Stimulated activated CD4-positive, alpha-beta T cell treated with anti-CD3 and anti-CD28 coated beads, Interleukin-4, amount 100 ng/mL, for 24 hours (primary cell): Measurements from ENCODE around the gene FREM1.
A peak's percentile ranks its signal among the peaks of the same experiment; 100 is the strongest.

Experiments used
- DNase-seq: peaks from one replicate; pipeline ENCODE4 v3.0.0-alpha.2; 2020

FREM1 gene

GRCh38 chr9:14811844-14812243 lies 98.4 kb downstream of the FREM1 start:
- DNase-seq: no peak

DNA sequence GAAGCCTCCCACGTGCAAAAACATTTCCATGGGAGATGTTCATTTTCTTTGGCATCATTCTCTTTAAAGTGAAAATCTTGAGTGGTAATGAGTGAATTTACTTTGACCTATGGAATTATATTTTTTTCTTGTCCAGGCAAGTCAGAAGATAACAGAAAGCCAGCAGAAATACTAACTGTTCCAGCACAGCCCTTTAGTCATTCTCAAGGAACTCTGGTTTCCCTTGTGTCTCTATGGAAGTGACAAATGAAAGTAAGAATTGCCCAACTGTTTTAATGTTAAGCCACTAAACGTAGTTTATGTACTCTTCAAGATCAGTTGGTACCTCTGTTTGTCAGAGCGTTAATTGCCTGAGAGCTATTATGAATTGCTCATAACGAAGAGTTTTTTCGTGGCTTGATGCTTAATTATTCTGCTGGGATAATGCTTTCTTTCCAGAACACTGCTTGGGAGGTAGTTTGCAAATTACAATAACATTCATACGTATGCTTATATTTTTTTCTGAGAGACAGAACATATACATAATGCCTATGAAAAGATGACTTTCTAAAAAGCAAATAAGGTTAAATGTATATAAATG lies 103.2 kb downstream of the FREM1 start:
- DNase-seq: no peak

DNA sequence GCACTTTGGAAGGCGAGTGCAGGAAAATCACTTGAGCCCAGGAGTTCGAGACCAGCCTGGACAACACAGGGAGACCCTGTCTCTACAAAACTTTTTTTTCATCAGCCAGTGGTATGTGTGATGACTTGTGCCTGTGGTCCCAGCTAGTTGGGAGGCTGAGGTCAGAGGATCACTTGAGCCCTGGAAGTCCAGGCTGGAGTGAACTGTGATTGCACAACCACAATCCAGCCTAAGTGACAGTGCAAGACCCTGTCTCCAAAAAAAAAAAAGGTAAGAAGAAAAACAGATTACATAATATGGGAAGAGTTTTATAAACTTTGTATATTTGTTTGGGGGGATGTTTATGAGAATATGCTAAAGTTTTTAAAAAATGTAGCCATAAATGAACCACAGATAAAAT lies 111.2 kb downstream of the FREM1 start:
- no peak for DNase-seq

DNA sequence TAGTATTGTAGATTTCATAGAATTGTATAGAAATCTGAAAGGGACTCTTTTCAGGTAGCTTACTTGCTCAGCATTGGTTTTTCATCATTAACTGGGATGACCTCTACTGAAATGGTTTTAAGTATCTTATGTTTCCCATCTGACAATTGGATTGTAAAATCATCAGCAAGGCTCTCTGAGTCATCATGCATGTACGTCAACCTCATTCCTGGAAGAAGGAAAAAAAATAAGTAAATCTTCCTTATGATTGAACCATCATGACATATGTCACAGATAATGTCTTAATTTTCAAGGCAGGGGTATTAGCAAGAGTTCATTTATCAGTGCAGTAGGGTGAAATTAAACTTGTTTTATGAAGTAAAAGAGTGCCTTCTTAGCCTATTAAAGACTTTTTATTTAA lies 112.8 kb downstream of the FREM1 start:
- DNase-seq: no peak

DNA sequence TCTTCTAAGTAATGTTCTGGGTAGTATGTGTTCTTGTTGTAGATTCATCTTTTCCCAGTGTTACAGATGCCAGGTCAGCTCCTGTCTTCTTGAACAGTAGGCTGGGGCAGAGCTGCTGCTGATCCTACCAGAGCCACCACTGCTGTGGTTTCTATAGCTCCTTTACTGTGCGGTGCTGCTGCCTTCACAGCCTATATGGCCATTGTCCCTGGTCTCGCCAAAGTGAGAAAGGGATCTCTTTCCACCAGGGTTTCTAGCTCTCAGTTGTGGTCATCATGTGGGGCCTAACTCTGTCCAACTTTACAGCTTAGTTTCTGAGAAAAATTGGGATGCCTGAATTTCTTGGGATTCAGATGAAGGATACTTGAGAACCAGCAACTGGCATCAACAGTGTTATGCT lies 116.8 kb downstream of the FREM1 start:
- no peak for DNase-seq

DNA sequence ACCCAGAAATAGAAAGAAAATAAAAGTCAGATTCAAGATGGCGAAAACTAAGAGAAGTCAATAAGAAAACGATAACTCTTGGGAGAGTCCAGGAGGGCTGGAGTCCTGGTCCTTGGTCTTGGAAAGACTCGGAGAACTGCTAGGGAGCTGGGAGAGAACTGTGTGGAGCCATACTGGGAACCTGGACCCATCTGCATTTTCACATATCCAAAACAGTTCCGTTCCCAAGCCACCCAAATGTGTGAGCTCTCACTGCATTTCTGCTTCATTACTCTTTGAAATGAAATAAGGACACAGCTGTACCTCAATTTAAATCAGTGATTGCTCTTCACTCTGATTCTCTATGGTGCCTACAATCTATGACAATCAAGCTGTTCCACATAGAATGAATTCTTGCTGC lies 119.6 kb downstream of the FREM1 start:
- no peak for DNase-seq

DNA sequence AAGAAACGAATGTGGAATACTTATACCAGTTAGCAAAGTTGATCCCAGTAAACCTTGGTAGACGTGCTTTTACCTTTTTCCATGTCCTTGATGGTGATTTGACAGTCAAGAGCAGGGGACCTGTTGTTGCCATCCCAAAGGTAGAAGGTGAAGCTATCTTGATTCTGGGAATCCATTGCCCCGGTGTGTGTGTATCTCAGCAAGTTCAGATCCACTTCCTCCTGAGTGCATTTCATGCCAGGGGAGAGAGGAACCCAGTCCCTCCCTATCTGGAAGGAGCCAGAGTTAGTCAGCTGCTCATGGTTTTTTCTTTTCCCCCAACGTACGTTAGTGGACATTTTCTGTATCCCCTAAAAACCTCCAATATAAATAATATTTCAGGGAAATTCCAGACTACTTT lies 121.4 kb downstream of the FREM1 start:
- DNase-seq: no peak

- DNase-seq: no peak
Measured at GRCh38 chr9:14783358-14783757, 126.9 kb downstream of the FREM1 start.

DNA sequence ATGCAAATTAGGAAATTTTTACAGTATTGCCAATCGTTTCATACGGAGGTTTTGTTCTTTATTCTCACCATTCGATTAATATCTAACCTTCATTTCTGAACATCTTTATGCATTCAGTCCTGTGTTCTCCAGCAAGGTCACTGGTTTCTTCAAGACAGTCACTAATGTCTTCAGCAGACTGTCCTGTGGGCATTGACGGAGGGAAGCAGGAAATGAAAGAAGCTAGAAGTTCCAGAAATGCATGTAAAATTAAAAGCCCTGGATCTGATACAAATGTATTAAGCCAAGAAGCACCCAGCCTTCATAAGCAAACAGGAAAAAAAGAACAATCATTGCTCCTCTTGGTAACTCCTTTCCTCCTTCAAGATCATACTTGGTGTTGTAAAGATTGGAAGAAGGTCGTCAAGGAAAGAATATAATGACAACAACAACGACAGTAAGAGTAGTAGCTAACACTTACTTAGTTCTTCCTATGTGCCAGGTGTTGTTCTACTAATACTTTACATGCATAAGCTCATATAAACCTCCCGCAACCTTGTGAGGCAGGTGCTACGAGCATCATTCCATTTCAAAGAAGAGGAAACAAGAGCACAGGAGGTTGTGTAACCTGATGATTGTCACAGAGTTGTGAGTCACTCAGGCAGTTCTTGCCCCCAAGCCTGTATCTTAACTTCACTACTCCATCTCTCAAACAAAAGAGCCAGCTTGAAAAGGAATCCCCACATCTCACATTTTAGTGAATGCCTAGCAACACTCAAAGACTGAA lies 127.8 kb downstream of the FREM1 start:
- DNase-seq: no peak

DNA sequence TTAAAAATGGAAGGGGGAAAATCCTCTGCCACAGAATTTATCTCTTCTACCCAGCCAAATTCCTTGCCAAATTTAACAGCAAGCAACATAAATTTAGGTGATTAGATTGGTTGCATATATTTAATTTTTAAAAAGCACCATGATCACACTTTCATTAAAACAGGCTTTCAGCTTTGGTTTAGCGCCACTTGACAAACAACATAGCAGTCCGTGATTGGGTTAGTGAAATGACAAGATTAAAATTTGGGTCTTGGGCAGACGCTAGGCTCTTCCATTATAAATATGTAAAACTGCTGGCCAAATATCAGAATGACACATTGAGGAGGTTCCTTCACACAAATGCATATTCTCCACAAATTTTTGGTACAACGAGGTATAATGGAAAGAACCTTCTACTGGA lies 129.5 kb downstream of the FREM1 start:
- no peak for DNase-seq

GRCh38 chr9:14780251-14780650 lies 130.0 kb downstream of the FREM1 start:
- no peak for DNase-seq

DNA sequence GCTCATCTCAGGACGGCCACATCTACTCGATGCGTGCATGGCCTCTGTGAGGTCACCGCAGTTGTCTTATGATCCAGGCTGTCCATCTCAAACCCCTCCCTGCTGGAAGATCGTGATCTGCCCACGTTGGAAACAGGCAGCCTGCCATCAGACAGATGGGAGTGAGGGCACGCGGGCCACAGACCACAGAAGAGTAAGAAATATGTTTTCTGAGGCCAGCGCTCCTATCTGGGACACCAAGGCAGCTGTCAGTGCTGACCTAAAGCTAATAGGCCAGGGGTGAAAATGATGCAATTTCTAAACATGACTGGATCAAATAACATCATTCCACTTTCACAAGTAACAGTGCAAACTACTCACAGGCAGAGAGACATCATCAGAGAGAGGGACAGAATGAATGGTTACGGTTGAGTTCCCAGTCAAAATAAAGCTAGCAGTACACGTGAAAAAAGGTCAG lies 130.6 kb downstream of the FREM1 start:
- DNase-seq: no peak

DNA sequence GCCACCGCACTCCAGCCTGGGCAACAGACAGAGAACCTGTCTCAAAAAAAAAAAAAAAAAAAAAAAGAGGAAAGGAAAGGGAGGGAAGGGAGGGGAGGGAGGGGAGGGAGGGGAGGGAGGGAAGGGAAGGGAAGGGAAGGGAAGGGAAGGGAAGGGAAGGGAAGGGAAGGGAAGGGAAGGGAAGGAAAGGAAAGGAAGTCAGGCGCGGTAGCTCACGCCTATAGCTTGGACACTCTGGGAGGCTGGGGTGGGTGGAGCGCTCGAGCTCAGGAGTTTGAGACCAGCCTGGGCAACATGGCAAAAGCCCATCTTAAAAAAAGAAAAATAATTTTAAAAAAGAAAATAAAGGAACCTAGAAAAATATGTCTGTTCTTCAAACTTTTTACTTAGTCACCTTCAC lies 131.7 kb downstream of the FREM1 start:
- no peak for DNase-seq

DNA sequence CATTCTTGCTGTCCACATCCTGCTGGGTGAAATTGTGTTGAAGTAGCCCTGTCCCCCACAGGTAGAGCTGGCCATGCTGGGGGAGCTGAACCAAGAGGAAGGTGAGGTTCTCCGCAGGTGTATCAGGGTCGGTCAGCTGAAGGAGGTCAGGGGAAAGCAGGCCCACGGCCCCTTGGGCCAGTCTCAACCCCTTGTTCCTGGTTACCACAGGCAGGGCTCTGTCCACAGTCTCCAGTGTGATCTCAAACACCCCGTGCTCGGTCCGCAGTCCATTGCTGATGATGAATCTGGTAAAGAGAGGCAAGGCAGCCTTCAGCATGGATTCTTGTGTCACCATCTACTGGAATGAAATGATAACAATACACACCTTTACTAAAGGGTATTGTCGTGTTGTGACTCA lies 134.3 kb downstream of the FREM1 start:
- DNase-seq: no peak

GRCh38 chr9:14770592-14770991 lies 139.6 kb downstream of the FREM1 start:
- no peak for DNase-seq

DNA sequence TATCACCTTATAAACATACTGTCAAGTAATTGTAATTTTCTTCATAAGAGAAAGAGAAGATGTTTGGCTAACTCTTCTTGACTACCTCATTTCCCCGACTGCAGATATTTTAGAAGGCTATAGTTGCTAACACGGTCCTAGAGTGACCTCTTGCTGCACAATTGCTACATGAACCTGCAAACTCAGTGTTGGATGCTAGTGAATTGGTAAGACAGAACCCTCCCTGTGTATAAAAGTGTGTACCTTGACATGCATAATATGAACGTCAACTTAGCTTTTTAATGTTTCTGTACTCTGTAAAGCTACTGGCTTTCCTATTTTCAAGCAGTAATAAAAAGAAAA lies 141.0 kb downstream of the FREM1 start:
- no peak for DNase-seq

GRCh38 chr9:14768405-14769229 lies 141.6 kb downstream of the FREM1 start:
- peak; percentile 7 for DNase-seq

- no peak for DNase-seq
Measured at GRCh38 chr9:14766299-14766698, 143.9 kb downstream of the FREM1 start.

GRCh38 chr9:14761584-14761983 lies 148.6 kb downstream of the FREM1 start:
- DNase-seq: no peak

DNA sequence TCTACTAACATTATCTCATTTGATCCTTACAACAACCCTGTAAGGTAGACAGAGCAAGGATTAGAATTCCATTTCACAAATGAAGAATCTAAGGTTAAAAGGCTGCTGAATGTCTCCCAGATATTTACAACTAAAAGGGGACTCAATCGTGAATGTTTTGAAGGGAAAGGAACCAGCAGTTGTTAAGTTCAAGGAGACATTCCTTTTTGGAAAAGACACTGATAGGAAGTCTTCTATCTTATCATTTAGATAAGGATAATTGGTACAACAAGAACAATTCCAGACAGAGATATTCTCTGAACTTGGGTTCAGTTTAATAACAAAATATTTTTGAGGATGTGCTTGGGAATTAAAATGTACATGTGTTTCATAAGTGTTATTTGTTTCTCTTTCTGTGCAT lies 150.2 kb downstream of the FREM1 start:
- no peak for DNase-seq

DNA sequence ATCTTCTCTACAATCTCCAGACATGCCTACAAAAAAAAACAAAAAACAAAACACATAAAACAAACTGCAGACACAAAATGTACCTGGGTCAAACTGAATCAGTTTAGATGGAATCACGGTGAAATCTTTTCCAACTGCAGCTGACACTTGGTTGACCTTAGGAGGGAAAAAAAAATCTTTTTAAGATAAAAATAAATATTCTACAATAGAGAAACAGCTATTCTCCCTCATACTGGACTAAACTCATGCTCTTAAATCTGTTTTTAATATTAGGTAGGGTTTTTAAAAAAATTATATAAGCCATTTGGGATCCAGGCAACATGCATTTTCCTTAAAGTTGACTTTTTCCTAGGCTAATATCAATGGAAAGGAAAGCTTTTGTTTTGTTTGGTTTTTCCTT lies 153.9 kb downstream of the FREM1 start:
- DNase-seq: no peak

GRCh38 chr9:14752871-14753270 lies 157.4 kb downstream of the FREM1 start:
- DNase-seq: no peak

DNA sequence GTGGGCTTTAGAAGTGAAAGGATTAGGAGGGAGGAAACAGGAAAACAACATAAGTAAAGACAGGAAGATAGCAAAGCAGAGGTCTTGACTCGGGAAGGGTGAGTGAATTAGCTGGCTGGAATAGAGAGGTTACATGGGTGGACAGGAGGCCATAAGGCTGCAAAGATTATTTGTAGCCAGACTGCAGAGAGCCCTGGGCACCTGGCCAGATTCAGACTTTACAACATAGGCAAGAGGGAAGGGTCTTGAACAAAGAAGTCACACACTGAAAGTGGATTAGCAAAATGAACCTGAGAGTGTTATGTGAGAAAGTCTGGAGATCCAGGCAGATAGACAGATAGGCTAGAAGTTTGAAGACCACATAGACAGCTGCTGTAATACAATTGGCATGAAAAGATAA lies 158.0 kb downstream of the FREM1 start:
- DNase-seq: no peak

DNA sequence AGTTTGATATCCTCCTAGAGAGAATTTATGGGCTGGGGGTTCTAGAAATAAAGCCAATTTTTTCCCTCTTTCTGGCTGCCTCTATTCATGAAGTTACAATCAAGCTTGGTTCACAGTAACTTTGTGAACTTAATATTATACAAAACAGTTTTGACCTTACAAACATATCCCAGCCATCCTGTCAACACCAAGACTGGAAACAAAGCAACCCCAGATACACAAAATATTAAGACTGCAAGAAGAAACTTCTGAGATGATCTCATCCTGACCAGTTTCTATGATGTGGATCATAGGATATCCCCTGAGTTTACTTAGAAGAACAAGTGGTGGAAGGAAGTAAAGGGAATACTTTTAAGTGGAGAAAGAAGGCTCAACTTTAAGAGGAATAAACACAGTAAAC lies 159.4 kb downstream of the FREM1 start:
- no peak for DNase-seq
